GM12878 (cell line): ENCODE results near the gene RUFY4. TPM values are rescaled to one million over a fixed set of nuclear protein-coding genes. Genes with fewer than 3 reads are reported as not detected.

Source experiments
- CHD1 ChIP-seq: IDR thresholded peaks from 2 replicates; pipeline ENCODE4 v1.6.1; 2012; ENCODE audit warnings: low read depth, low read length, improper control_type of control experiment
- CUX1 ChIP-seq: IDR thresholded peaks from 2 replicates; pipeline ENCODE4 v1.6.1; 2012; ENCODE audit warnings: improper control_type of control experiment, low read depth, low read length; ENCODE audit not compliant: insufficient replicate concordance
- EGR1 ChIP-seq, 2 experiments: IDR thresholded peaks; 1 replicate in 1 of 2; 2 replicates in 1 of 2; pipeline ENCODE4 v1.6.1; 2011 to 2012; ENCODE audit warnings: low read depth in 2 of 2, low read length in 2 of 2, borderline replicate concordance in 1 of 2, mild to moderate bottlenecking in 1 of 2, moderate library complexity in 1 of 2
- FOXM1 ChIP-seq: IDR thresholded peaks from 2 replicates; pipeline ENCODE4 v1.6.1; 2012; ENCODE audit warnings: low read depth, mild to moderate bottlenecking, inconsistent platforms, low read length, moderate library complexity
- MAX ChIP-seq: IDR thresholded peaks from 2 replicates; pipeline ENCODE4 v1.6.1; 2012; ENCODE audit warnings: low read depth, low read length, improper control_type of control experiment
- NFYA ChIP-seq: IDR thresholded peaks from 2 replicates; pipeline ENCODE4 v1.6.1; 2011; ENCODE audit warnings: low read depth, mild to moderate bottlenecking, low read length, improper control_type of control experiment, borderline replicate concordance
- SMC3 ChIP-seq: IDR thresholded peaks from 2 replicates; pipeline ENCODE4 v1.6.1; 2011; ENCODE audit warnings: low read length, improper control_type of control experiment, borderline replicate concordance
- TARDBP ChIP-seq: IDR thresholded peaks from 2 replicates; pipeline ENCODE4 v1.6.1; 2016; ENCODE audit warnings: borderline replicate concordance
- USF2 ChIP-seq: IDR thresholded peaks from 2 replicates; pipeline ENCODE4 v1.6.1; 2011; ENCODE audit warnings: low read depth, low read length, improper control_type of control experiment, borderline replicate concordance
- YBX1 ChIP-seq: fragments of 450-650 bp; IDR thresholded peaks from 2 replicates; pipeline ENCODE4 v1.6.1; 2016; ENCODE audit warnings: antibody characterized with exemption
- ZBTB11 ChIP-seq: fragments of 450-650 bp; formaldehyde crosslinking; IDR thresholded peaks from 2 replicates; pipeline ENCODE4 v1.5.0; 2022; ENCODE audit warnings: mild to moderate bottlenecking, missing genetic modification characterization
- ZBTB40 ChIP-seq: fragments of 450-650 bp; IDR thresholded peaks from 2 replicates; pipeline ENCODE4 v1.6.1; 2016; ENCODE audit warnings: mild to moderate bottlenecking, moderate library complexity, borderline replicate concordance
- polyA plus RNA-seq, 11 experiments: library from polyadenylated mRNA; depleted of rRNA in 4 of 11; unstranded in 6 of 11; stranded (reverse) in 5 of 11; fragments of >200 nt; fragmentation: Nextera tagmentation in 4 of 11; fragmentation: Illumina TruSeq in 1 of 11; extraction: Ambion mirVana in 4 of 11; extraction: Trizol in 1 of 11; gene quantifications; 1 replicate in 1 of 11; 2 replicates in 10 of 11; pipeline versions ENCODE4 v1.2.1 to v1.2.3, GENCODE V29; 2011 to 2016; ENCODE audit warnings: inconsistent platforms in 2 of 11, missing spikeins in 2 of 11, low read depth in 1 of 11
- total RNA-seq, 4 experiments: library from RNA; depleted of rRNA in 3 of 4; stranded (reverse); fragments of >200 nt in 3 of 4; fragmentation: Illumina TruSeq in 1 of 4; extraction: Trizol in 1 of 4; gene quantifications; 2 replicates each; pipeline versions ENCODE4 v1.2.1 to v1.2.3, GENCODE V29; 2013 to 2021

Gene RUFY4
- total and polyA plus RNA-seq, 10 of the 15 experiments (the other 5 are each of a cell fraction or from before 2014, with no cell fraction given): 0.05 to 2.7 (median 0.90) TPM

- TF ChIP-seq ZBTB40 (no peak), ZBTB11 (CRISPR knock-in tag) (no peak), TARDBP (no peak), CHD1 (no peak), SMC3 (no peak), CUX1 (no peak), YBX1 (no peak), NFYA (no peak), EGR1 (IDR thresholded peaks at IDR 0.05; ENCODE audit: borderline replicate concordance in 1 of 2, low read depth in 2 of 2, low read length in 2 of 2) (no peak), MAX (no peak), FOXM1 (no peak), USF2 (no peak)
Observed at GRCh38 chr2:218024871-218025270, 44.2 kb upstream of the RUFY4 start (continued).
